HG03469 (cell line): ENCODE results near the gene MAU2.

Source experiments
- ATAC-seq: cut with Tn5 transposase; IDR thresholded peaks from one replicate; pipeline ENCODE4 v1.9.1; 2021; ENCODE audit warnings: mild to moderate bottlenecking, moderate library complexity, moderate number of reproducible peaks; ENCODE audit not compliant: unreplicated experiment

MAU2 gene

GRCh38 chr19:19305696-19306095 lies 14.9 kb upstream of the MAU2 start:
- ATAC-seq, result no peak

GRCh38 chr19:19306191-19306590 lies 14.4 kb upstream of the MAU2 start:
- no peak for ATAC-seq

- ATAC-seq, result no peak
These were observed 12.3 kb upstream of the MAU2 start for GRCh38 chr19:19308373-19308772.

- ATAC-seq, result no peak
These were observed 5.2 kb upstream of the MAU2 start for GRCh38 chr19:19315444-19315843.

GRCh38 chr19:19316082-19316481 lies 4.5 kb upstream of the MAU2 start:
- ATAC-seq, result no peak

GRCh38 chr19:19319732-19320360 lies 783 bp upstream of the MAU2 start:
- no peak for ATAC-seq

GRCh38 chr19:19321141-19321577 lies 530 bp downstream of the MAU2 start:
- no peak for ATAC-seq

- no peak for ATAC-seq
These were observed 3.6 kb downstream of the MAU2 start for GRCh38 chr19:19324059-19324770.

GRCh38 chr19:19327672-19328071 lies 7.0 kb downstream of the MAU2 start:
- no peak for ATAC-seq

- no peak for ATAC-seq
These were observed 8.5 kb downstream of the MAU2 start for GRCh38 chr19:19329126-19329525.

- no peak for ATAC-seq
These were observed 13.7 kb downstream of the MAU2 start for GRCh38 chr19:19334063-19334988.

- no peak for ATAC-seq
These were observed 14.3 kb downstream of the MAU2 start for GRCh38 chr19:19334989-19335344.

GRCh38 chr19:19335408-19336158 lies 15.0 kb downstream of the MAU2 start:
- ATAC-seq, result no peak

GRCh38 chr19:19336597-19336996 lies 16.0 kb downstream of the MAU2 start:
- no peak for ATAC-seq

- ATAC-seq, result no peak
These were observed 16.5 kb downstream of the MAU2 start for GRCh38 chr19:19337120-19337519.

GRCh38 chr19:19338082-19338481 lies 17.5 kb downstream of the MAU2 start:
- no peak for ATAC-seq

GRCh38 chr19:19341026-19341425 lies 20.4 kb downstream of the MAU2 start:
- ATAC-seq, result no peak

- ATAC-seq, result no peak
These were observed 21.7 kb downstream of the MAU2 start for GRCh38 chr19:19342086-19343015.

GRCh38 chr19:19343016-19343362 lies 22.4 kb downstream of the MAU2 start:
- no peak for ATAC-seq

- ATAC-seq, result no peak
These were observed 23.1 kb downstream of the MAU2 start for GRCh38 chr19:19343762-19344161.
